ENCODE measurements around the gene PHLDA1. TPM values are rescaled to one million over a fixed set of nuclear protein-coding genes. Genes with fewer than 3 reads are reported as not detected.

The PHLDA1 gene
- total RNA-seq, 1 experiment from 2014 or later, result 151 TPM

DNA sequence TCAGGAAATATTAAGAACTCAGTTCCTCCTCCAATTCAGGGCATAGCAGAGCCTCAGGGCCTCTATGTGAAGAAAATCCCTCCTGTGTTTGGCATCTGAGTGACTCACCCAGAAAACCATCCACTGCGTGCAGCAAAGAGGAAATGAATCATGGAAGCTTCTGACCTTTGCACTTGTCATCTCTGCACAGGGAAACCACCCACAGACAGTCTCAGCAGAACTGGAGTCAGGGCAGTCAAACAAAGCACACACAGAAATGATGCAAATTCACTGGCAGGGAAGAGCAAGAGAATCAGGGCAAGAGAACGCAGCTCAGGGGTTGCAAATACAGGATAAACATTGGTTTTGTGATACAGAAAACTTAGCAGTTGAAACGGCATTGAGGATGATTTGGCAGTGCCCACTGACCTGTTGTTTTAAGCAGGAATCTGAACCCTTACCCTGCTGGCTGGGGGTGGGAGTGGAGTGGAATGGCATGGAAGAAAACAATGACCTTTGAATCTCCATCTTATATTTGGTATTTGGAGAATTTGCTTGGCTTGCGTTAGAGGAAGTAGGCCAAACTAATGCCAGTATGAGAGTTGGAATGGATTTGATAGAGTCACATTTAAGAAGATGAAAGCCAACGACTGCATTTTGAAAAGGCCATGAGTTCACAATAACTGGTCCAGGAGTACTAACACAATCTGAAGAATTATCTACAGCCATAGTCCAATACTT lies 53.5 kb downstream of the PHLDA1 start:
- H3K9me3 Mint-ChIP-seq (ENCODE audit: low read depth, unreplicated experiment), result no peaks in the 10 kb centered on the region
- peaks cover 41% of the 10 kb centered on the region for H3K36me3 Mint-ChIP-seq (ENCODE audit: insufficient read depth, unreplicated experiment)
- CTCF ChIA-PET, result interaction anchor here (0.6 to 2.1 kb wide), 12 partner anchors 18 to 466 kb away, joined by 3 to 8 read pairs (median 4); partner anchors contain the start of gene PHLDA1
- DNase-seq, result peak; percentile 92
- H3K27ac Mint-ChIP-seq (ENCODE audit: unreplicated experiment), result peak overlapping the region; percentile 97
- intact Hi-C loops (cut with micrococcal nuclease; ENCODE audit: unreplicated experiment), result loop anchor here (1.0 to 5.0 kb wide), 9 partner anchors 33 to 416 kb away; no protein-coding TSS in a partner anchor
- peak overlapping the region; percentile 51 for H3K4me3 Mint-ChIP-seq (ENCODE audit: low read depth, unreplicated experiment)
- no peaks in the 10 kb centered on the region for H3K27me3 Mint-ChIP-seq (ENCODE audit: unreplicated experiment)
- TF ChIP-seq, protein P1, sequence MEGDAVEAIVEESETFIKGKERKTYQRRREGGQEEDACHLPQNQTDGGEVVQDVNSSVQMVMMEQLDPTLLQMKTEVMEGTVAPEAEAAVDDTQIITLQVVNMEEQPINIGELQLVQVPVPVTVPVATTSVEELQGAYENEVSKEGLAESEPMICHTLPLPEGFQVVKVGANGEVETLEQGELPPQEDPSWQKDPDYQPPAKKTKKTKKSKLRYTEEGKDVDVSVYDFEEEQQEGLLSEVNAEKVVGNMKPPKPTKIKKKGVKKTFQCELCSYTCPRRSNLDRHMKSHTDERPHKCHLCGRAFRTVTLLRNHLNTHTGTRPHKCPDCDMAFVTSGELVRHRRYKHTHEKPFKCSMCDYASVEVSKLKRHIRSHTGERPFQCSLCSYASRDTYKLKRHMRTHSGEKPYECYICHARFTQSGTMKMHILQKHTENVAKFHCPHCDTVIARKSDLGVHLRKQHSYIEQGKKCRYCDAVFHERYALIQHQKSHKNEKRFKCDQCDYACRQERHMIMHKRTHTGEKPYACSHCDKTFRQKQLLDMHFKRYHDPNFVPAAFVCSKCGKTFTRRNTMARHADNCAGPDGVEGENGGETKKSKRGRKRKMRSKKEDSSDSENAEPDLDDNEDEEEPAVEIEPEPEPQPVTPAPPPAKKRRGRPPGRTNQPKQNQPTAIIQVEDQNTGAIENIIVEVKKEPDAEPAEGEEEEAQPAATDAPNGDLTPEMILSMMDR (IDR thresholded peaks at IDR 0.05; ENCODE audit: unreplicated experiment), result no peak
- H3K4me1 Mint-ChIP-seq (ENCODE audit: low read depth, unreplicated experiment), result peaks cover 65% of the 10 kb centered on the region
- BruUV-seq (replicated peaks), result TSS peak; percentile 58

GRCh38 chr12:75977590-75977951 lies 54.0 kb downstream of the PHLDA1 start:
- Mint-ChIP-seq H3K4me3 (ENCODE audit: low read depth, unreplicated experiment) (peak overlapping the region; percentile 51), H3K36me3 (ENCODE audit: insufficient read depth, unreplicated experiment) (peaks cover 35% of the 10 kb centered on the region), H3K9me3 (ENCODE audit: low read depth, unreplicated experiment) (no peaks in the 10 kb centered on the region), H3K27me3 (ENCODE audit: unreplicated experiment) (no peaks in the 10 kb centered on the region), H3K4me1 (ENCODE audit: low read depth, unreplicated experiment) (peaks cover 65% of the 10 kb centered on the region), H3K27ac (ENCODE audit: unreplicated experiment) (peak overlapping the region; percentile 97)
- TF ChIP-seq, protein P1 (IDR thresholded peaks at IDR 0.05; ENCODE audit: unreplicated experiment), result no peak
- intact Hi-C loops (cut with micrococcal nuclease; ENCODE audit: unreplicated experiment), result loop anchor here (2.0 to 5.0 kb wide), 3 partner anchors 211 to 415 kb away; no protein-coding TSS in a partner anchor
- BruUV-seq (replicated peaks), result no TSS peak
- DNase-seq, result no peak
- CTCF ChIA-PET, result interaction anchor here (0.7 to 2.1 kb wide), 10 partner anchors 16 to 466 kb away, joined by 3 to 8 read pairs (median 3); partner anchors contain the start of gene PHLDA1

DNA sequence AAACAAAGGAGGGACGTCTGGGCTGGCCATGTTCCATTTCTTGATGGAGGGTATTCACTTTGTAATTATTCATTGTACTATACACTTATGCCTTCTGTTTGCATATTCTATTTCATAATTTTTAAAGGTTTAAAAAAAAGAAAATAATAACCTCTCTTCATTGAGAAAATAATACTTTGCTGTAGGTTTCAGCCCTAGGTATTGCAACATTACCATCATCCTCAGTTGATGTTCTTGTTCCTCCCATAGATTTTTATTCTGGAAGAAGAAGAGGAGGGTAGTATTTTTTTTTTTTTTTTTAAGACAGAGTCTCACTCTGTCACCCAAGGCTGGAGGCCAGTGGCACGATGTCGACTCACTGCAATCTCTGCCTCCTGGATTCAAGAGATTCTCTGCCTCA lies 54.7 kb downstream of the PHLDA1 start:
- Mint-ChIP-seq H3K4me1 (ENCODE audit: low read depth, unreplicated experiment) (peaks cover 66% of the 10 kb centered on the region), H3K36me3 (ENCODE audit: insufficient read depth, unreplicated experiment) (peaks cover 29% of the 10 kb centered on the region), H3K27ac (ENCODE audit: unreplicated experiment) (peak overlapping the region; percentile 97), H3K27me3 (ENCODE audit: unreplicated experiment) (no peaks in the 10 kb centered on the region), H3K4me3 (ENCODE audit: low read depth, unreplicated experiment) (peak overlapping the region; percentile 51), H3K9me3 (ENCODE audit: low read depth, unreplicated experiment) (no peaks in the 10 kb centered on the region)
- no TSS peak for BruUV-seq (replicated peaks)
- intact Hi-C loops (cut with micrococcal nuclease; ENCODE audit: unreplicated experiment), result loop anchor here (2.0 to 5.0 kb wide), 3 partner anchors 210 to 415 kb away; no protein-coding TSS in a partner anchor
- TF ChIP-seq, protein P1 (IDR thresholded peaks at IDR 0.05; ENCODE audit: unreplicated experiment), result no peak
- CTCF ChIA-PET, result interaction anchor here (0.7 to 1.1 kb wide), 3 partner anchors 15 to 101 kb away, joined by 3 to 6 read pairs (median 4); partner anchors contain the start of gene PHLDA1
- DNase-seq, result no peak

DNA sequence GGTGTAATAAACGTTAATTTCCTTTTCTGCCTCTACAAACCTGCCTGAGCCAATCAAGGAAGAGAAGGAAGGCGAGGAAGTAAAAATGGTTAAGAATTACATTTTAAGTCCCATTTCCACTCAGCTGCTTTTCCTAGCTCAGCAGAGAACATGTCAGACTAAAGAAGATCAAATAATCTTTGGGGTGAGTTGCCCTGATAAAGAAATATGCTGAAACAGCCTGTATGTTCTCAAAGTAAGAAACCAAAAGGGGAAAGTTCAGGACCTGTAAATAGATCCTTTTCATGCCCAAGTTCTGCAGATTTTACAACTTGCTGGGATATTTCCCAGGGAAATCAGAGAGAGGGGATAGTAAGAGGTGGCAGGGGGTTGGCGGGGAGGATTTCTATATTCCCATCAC lies 55.5 kb downstream of the PHLDA1 start:
- Mint-ChIP-seq H3K9me3 (ENCODE audit: low read depth, unreplicated experiment) (no peaks in the 10 kb centered on the region), H3K4me3 (ENCODE audit: low read depth, unreplicated experiment) (no peak overlapping the region), H3K27ac (ENCODE audit: unreplicated experiment) (peak overlapping the region; percentile 97), H3K27me3 (ENCODE audit: unreplicated experiment) (no peaks in the 10 kb centered on the region), H3K4me1 (ENCODE audit: low read depth, unreplicated experiment) (peaks cover 73% of the 10 kb centered on the region), H3K36me3 (ENCODE audit: insufficient read depth, unreplicated experiment) (peaks cover 27% of the 10 kb centered on the region)
- CTCF ChIA-PET, result no interaction called here
- intact Hi-C loops (cut with micrococcal nuclease; ENCODE audit: unreplicated experiment), result loop anchor here (2.0 to 5.0 kb wide), 3 partner anchors 209 to 414 kb away; no protein-coding TSS in a partner anchor
- no peak for DNase-seq
- no TSS peak for BruUV-seq (replicated peaks)
- TF ChIP-seq, protein P1 (IDR thresholded peaks at IDR 0.05; ENCODE audit: unreplicated experiment), result no peak
